Activated CD4-positive, CD25-positive, alpha-beta regulatory T cell treated with anti-CD3 and anti-CD28 coated beads, Interleukin-2, amount 50 U/mL, for 72 hours (primary cell): ENCODE measurements around the gene CEP85L.

ENCODE experiments used
- DNase-seq: peaks from one replicate; pipeline ENCODE4 v3.0.0; 2021

The CEP85L gene

DNA sequence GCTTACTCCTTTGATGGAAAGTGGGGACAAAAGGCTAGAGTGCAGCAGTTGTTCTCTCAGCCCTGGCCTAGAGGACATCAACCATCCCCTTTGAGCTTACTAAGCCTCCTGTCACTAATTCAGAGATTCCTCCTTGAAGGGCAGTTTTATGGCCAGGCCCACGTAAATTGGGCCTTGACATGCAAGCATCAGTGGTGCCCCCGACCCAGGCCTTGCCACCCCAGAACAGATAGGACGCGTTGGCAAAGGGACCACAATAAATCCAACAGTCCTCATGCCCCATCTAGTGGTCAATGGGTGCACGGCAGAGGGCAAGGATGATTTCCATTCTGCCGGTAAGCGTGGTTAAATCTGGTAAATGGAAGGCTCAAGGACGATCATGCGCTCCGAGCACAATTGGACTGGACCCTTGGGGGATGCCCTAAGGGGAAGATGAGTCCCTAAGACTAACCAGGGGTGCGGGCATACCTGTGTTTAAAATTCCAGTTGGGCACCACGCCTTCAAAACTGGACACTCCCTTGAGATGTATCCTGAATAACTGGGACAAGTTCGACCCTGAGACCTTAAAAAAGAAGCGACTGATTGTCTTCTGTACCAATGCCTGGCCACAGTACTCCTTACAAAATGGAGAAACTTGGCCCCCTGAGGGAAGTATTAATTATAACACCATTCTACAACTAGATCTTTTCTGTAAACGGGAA, 32.6 kb downstream of the CEP85L start:
- peak; percentile 63 for DNase-seq

DNA sequence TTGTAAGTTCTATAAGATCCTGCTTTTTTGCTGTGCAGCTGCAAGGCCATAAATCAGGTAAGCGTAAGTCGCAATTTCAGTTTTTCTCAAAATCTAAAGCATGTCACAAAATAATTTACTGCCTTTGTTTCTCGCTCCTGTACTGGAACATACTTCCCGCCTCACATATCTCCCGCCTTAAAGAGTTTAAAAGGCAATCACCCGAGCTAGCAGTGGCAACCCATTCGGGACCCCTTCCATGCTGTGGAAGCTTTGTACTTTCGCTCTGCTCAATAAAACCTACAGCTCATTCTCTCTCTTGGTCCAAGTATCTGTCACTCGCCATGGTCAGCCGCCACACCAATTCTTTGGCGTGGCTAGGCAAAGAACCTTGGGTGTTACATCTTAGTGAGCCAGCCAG, 34.0 kb downstream of the CEP85L start:
- DNase-seq: no peak

DNA sequence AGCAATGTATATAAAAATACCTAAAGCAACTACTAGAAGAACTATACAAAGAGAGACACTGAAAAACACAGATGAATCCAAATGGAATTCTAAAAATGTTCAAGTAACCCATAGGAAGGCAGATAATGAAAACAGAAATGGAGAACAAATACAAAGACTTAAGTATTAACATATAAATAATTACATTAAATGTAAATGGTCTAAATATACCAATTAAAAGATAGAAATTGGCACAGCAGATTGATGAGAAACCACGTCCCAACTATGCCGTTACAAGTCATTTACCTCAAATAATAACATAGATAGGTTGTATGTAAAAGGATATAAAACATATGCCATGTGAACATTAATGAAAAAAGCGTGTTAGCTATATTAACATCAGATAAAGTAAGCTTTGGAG, 40.1 kb downstream of the CEP85L start:
- DNase-seq: no peak

DNA sequence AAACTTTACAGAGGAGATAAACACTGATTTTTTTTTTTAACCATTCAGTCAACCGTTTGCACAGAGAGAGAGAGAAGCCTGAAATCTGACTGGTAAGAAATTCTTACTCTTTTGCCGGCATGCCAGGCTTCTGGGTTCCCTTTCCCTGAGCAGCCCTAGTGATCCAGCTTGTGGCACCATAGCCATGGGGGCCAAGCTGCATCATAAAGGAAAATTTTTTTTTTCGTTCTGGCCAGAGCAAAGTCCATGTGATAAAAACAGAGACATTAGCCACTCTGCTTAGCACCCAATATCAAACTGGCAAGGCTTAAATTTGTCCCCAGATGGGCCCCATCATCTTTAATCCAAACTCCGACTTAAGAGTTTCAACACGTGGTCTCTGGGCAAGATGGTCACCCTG, 44.5 kb downstream of the CEP85L start:
- no peak for DNase-seq

DNA sequence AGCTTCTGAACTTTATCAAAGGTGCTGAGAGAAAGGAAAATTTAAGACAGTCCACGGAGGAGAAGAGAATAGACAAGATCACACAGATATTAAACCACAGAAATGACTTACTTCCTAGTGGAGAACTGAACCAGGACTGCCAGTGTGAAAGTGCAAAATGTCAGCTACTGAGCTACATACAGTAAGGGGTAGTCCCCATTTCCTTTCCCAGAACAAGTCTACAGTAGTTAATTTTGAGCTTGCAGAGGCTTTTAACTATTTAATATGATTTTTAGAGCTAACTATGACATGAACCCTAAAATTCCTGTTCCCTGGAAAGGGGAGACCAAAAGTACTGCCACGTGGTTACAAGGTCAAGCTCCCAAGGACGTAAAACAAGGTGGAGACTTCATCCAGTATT, 45.1 kb downstream of the CEP85L start:
- no peak for DNase-seq

DNA sequence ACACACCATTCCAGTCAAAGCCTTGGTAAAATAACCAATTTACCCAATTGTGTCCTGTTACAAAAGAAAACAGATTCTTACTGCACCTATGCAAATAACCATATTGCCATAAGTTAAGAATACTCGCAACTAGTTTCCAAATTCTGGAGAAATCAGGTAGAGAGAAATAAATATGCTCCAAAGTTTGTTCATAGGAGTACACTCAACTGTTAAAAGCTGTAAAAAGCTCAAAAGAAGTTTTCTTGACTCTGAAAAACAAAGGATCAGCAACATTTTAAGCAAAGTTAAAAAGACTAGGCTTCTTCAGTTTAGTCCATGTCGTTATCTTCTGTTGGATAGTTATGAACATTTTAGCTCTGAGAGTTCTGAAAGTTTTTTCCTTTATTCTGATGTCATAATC, 48.0 kb downstream of the CEP85L start:
- DNase-seq: no peak

DNA sequence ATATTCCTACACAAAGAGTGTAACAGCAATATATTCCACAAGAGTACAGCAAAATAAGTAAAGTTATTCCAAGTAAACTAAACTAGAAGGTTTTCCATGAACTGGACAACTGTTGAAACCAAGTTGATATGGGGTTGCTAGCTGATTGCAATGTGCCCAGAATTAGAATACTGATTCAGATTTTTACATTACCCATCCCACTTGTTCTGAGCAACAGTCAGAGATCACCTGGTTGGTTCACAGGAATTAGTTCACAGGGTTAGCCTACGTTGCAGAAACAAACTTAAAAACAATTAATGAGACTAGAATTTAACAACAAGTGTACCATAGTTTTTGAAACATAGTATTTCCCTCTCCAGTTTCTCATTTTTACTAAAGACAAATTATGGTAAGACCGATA, 49.1 kb downstream of the CEP85L start:
- no peak for DNase-seq

DNA sequence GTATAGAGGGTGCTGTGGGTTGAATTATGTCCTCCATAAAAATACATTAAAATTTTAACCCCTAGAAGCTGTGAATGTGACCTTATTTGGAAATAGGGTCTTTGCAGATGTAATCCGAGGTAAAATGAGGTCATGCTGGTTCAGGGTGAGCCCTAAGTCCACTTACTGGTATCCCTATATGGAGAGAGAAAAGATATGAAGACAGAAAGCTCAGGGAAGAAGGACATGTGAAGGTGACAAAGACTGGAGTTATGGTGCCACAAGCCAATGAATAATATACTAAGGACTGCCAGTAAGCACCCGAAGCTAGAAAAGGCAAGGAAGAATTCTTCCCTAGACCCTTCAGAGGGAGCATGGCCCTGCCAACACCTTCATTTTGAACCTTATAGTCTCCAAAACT, 53.1 kb downstream of the CEP85L start:
- no peak for DNase-seq

DNA sequence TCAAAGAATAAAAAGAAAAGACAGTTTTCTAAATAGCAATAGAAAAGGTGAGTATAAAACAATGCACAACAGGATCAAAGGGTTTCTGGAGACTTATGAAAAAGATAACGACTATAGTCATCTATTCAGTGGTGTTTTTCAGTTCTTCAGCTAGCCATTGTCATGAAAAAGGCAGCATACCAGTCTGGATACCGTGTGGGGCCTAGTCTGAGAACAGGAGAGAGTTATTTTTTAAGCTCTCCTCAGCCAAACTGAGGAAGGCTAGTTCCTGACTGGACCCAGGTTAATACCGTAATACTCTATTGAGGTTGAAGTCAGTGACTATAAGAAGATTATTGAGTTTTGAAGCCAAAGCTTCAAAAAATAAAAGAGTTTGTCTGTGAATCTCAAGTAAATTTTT, 53.8 kb downstream of the CEP85L start:
- no peak for DNase-seq

DNA sequence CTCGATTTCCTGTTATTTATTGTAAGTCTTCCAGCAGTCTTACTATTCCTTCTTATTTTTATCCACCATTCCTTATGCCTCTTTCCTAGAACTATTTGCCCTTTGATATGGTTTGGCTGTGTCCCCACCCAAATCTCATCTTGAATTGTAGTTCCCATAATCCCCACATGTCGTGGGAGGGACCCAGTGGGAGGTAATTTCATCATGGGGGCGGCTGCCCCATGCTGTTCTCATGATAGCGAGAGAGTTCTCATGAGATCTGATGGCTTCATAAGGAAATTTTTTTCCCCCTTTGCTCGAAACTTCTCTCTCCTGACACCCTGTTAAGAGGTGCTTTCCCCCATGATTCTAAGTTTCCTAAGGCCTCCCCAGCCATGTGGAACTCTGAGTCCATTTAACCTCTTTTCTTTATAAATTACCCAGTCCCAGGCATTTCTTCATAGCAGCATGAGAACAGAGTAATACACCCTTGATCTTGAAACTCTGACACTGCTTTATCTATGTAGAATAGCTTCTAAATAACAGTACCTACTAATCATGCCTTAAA, 54.5 kb downstream of the CEP85L start:
- no peak for DNase-seq

DNA sequence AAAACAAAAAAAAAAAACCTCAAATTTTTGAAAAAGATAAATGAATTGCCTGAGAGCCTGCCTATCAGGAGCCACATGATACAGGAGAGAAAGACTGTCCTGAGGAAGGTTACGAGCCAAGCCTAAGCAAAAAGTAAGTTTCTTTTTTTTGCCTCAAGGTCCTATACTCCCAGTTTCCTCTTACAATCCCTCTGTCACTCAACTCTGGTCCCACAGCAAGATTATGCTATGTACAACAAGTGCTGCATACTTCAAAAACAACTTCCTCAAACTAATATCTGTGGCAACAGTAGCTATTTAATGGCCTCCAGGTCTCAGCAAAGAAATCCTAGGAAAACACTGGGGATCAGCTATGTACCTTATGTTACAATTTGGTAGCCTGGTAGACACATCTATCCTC, 56.5 kb downstream of the CEP85L start:
- DNase-seq: no peak

DNA sequence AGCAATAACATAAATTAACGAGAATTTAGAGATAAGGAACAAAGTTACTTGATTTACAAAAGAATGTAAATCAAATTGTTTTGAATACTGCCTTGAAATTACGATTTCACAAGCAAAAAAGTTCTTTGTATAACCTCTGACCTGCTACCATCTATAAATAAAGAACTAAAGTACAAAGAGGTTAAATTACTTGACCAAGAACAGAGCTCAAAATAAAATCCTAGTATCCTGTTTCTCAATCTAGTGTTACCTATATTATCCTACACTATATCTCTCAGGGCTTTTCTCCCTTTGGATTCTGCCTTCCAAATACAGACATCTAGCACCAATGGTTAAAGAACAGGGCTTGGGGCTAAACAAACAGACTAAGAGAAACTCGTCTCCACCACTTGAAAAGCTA, 59.5 kb downstream of the CEP85L start:
- DNase-seq: no peak

DNA sequence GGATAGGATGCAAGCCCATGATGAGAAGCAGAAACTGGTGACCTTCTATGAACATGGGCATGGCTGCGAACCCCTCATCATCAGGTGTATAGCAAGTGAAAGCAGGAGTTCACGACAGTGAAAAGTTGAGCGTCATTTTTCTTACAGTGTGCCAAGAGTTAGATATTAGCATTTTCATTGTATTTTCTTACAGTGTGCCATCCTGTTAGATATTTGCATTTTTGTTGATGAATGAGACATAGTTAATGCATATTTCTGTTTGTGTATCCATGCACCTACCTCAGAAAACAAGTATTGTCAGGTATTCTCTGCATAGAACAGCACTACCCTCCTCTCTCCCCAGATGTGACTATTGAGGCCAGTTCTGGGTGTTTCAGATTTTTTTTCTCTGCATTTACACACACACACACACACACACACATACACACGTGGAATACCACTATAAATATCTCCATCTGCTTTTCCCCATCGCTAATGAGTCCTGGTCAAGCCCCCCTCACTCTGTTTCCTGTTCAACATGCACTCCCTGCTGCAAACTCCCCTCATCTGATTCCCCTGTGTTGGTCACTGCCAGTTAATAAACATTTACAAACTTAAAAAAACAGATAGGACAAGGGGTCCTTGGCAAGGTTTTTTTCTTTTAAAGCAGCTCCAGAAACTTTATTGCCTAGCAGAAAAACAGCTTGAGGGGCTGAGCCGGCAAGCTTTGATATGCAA, 61.6 kb downstream of the CEP85L start:
- no peak for DNase-seq

DNA sequence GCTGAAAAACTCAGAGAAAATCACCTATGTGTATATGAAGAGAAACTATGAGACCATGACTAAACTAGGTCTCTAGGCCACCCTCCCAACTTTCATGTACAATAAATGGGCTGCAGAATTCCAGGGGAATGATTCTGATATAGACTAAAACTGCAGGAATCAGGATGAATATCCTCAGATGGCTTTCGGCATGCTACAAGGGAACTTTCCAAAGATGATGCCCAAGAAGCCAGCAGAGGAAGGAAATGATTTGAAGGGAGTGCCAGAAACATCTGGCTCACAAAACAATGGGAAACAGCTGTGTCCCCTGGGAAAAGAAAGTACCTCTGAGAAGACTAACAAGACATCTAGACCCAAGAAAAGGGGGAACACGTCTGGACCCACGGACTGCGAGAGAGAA, 62.2 kb downstream of the CEP85L start:
- no peak for DNase-seq

DNA sequence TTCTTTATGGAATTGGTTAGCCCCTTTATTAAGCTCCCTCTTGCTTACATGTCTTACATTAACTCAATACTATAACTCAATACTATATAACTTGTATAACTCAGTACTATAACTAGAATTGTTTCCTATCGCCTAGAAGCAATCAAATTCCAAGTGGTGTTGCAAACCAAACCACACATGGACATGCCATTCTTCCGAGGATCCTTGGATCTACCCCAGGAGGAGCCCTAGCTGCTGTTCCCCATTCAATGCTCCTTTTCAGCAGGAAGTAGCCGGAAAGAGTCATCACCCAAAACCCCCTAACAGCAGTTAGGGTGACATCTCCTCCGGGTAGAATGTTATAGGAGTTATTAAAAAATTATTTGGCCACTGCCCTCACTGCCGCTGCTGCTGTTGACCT, 62.8 kb downstream of the CEP85L start:
- DNase-seq: no peak

DNA sequence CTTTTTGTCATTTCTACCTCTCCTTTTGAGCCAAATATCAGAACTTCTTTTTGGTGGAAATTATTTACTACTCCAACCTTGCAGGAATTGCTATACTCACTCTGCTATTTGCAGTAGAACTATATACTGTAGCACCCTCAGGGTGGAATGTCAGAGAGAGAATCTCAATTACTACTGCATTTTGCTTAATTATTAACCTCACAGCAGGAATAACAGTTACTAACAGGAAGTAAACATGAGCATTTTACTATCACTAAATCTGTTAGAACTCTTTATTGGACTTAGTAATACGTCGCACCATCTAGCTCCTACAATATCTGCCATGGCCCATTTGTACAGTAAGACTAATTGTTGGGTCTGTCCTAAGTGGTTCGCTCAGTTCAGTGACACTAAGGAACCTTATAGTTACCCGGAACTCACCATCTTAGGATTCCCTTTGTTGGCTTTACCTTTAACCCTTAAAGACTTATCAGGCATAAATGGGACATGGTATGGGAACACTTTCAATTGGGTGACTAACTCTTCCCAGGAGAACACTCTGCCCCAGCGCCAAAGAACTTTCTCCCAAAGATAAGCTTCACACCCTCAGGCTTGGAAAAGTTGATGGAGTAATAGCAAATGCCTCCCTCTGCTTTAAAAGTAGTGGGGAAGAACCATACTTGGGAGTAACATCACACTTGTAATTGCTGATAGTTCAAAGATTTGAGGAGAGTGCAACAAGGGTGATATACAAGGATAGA, 64.5 kb downstream of the CEP85L start:
- no peak for DNase-seq

DNA sequence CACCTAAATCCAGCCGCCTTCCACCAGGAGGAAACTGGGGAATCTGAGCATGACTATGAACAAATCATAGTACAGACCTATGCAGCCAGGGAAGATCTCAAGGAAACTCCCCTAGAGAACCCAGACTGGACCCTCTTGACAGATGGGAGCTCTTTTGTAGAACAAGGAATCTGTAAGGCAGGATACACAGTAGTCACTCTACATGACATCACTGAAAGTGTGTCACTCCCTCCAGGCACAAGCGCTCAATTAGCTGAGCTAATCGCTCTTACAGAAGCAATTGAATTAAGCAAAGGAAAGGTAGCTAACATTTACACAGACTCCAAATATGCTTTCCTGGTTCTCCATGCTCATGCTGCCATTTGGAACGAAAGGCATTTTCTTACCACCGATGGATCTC, 66.5 kb downstream of the CEP85L start:
- no peak for DNase-seq

DNA sequence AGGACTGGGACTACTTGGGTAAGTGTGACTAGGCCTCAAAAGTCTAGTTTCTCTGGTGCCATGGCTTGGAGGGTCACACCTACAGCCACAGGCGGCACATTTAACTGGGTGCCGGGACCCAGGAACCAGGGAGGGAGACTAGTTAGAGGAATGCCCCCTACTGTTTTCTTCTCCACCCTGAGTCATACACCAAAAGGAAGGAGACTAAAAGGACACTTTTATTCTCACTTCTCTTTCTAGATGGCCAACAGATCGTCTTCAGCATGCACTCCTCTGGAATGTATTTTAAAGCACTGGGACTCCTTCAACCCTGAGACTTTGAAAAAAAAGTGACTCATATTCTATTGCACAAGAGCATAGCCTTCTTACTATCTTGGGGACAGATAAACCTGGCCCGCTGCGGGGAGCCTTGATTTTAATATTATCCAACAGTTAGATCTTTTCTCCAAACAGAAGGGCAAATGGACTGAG, 69.9 kb downstream of the CEP85L start:
- no peak for DNase-seq

DNA sequence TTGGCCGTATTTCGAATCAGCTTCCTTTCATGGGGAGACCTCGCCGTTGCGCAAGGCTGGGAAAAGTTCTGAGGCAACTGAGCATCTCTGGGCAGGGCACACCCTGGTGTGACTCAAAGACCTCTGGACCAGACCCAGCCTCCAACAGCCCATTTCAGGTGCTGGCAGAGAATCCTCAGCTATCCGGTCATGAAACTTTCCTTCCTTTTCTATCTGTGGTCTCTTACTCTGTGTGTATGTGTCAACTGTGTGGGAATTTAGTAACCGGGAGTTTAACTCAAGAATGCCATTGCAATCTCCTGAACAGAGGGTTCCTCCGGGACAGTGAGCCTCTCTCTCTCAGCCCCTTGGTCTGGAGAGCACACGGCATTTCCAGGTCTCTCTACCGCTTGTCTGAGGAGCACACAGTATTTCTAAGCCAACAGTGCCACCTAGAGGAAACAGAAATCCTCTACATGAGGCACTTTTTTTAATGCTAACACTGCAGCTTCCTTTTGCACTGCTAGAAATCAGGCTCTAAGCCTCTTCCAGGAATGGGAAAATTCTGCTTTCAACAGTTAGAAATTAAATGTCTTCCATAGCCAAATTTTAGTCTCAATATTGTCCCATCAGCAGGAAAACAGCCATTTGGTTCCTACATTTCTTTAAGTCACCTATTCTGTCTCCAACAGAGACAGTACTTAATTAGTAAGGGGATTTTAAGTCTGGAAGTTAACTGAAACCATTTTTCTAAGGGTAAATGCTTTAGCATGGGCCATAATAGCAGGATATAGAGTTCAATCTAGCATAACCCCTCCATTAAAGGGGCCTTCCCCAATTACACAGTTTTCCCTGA, 70.6 kb downstream of the CEP85L start:
- no peak for DNase-seq

DNA sequence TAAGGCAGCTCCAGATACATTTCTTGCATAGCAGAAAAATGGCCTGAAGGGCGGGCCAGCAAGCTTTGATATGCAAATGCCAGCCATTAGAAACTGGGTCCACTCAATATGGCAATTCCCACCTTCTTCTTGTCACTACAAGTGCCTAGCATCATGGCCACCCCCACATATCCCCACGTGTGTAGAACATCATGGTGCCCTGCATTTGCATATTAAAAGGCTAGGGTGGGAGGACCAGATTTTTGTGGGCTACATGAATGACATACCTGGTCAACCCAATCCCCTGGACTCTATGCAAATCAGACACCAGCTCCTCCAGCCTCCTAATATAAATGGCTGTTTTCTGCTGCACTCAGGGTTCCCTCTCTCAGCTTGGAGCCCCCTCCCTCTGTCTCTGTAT, 71.6 kb downstream of the CEP85L start:
- no peak for DNase-seq

DNA sequence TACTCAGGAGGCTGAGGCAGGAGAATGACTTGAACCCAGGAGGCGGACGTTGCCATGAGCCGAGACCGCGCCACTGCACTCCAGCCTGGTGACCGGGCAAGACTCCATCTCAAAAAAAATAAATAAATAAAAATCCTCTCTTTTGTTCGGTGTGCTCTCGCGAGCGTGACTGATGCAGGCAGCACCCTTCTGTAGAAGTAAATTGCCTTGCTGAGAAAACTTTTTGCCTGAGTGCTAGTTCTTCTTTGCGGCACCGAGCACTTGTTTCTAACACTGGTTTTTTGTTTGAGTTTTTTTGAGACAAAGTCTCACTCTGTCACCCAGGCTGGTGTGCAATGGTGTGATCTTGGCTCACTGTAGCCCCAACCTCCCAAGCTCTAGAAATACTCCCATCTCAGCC, 72.8 kb downstream of the CEP85L start:
- DNase-seq: no peak

DNA sequence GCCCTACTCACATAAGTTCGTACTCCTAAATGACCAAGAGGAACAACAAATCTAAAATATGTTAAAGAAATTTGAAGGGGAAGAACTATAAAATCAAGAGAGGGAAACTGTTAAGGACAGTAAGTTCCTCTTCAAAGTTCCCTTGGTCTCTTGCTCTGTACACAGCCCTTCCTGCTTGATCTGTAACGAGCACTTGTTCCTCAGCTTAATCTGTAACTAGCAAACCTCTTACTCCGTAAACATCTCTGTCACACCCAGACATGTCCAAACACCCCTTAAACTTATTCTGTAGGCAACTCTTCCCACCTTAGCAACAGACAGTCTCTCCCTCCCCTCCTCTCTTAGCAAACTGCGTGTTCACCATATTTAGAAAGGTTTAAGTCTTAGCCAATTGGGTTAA, 73.4 kb downstream of the CEP85L start:
- no peak for DNase-seq
